Ectodermal cell (in vitro differentiated cells): Measurements from ENCODE around the gene ST7L. TPM values are rescaled to one million over a fixed set of nuclear protein-coding genes. Genes with fewer than 3 reads are reported as not detected.
"Not testable (repeated sequence)": the region's sequence is repeated elsewhere in the genome, so short reads cannot be mapped to it uniquely, and the experiment has no call there.

Experiments
- H3K27ac ChIP-seq: 2 replicates; pipeline ENCODE4 v1.7.0; 2013; ENCODE audit warnings: mild to moderate bottlenecking, low read depth, low read length; ENCODE audit not compliant: insufficient read depth, poor library complexity, severe bottlenecking
- H3K27me3 ChIP-seq: 2 replicates; pipeline ENCODE4 v1.7.0; 2013; ENCODE audit warnings: mild to moderate bottlenecking, low read length; ENCODE audit not compliant: insufficient read depth, control insufficient read depth, poor library complexity, severe bottlenecking
- H3K36me3 ChIP-seq: one replicate; pipeline ENCODE4 v1.7.0; 2013; ENCODE audit warnings: low read length; ENCODE audit not compliant: control insufficient read depth, insufficient read depth
- H3K4me1 ChIP-seq: one replicate; pipeline ENCODE4 v1.7.0; 2013; ENCODE audit warnings: low read length; ENCODE audit not compliant: control insufficient read depth, insufficient read depth
- H3K4me3 ChIP-seq: 2 replicates; pipeline ENCODE4 v1.7.0; 2013; ENCODE audit warnings: low read depth, low read length, control low read depth; ENCODE audit not compliant: insufficient read depth
- H3K9me3 ChIP-seq: 2 replicates; pipeline ENCODE4 v1.7.0; 2013; ENCODE audit warnings: mild to moderate bottlenecking, low read length, moderate library complexity; ENCODE audit not compliant: control insufficient read depth
- WGBS, 2 experiments: methylation state at CpG; one replicate each; pipeline ENCODE4 v1.1.7; 2013; ENCODE audit warnings: missing lambda C conversion rate in 2 of 2; 5-methylcytosine and 5-hydroxymethylcytosine counted together
- polyA plus RNA-seq, 4 experiments: library from polyadenylated mRNA; stranded (reverse); fragments of 50-300 nt; gene quantifications; one replicate each; pipeline ENCODE4 v1.2.3, GENCODE V29; 2013

Gene ST7L
- polyA plus RNA-seq (2013, experiment 1 of 4), result 19.3 TPM
- polyA plus RNA-seq (2013, experiment 2 of 4), result 26.8 TPM
- 21.6 TPM for polyA plus RNA-seq (2013, experiment 3 of 4)
- polyA plus RNA-seq (2013, experiment 4 of 4), result 22.4 TPM

GRCh38 chr1:112618721-112619517, at the start of gene ST7L:
TSS of gene ST7L (minus strand) at chr1:112619141. CDS start at chr1:112619113, 28 bp downstream.
- Histone ChIP-seq H3K27me3 (no peaks in the 10 kb centered on the region), H3K36me3 (no peaks in the 10 kb centered on the region), H3K4me1 (no peaks in the 10 kb centered on the region), H3K4me3 (peak within 1 kb of the TSS; percentile 83), H3K9me3 (no peaks in the 10 kb centered on the region), H3K27ac (peak within 1 kb of the TSS; percentile 94)
- 0% methylated on average over 48 of the region's 48 CpGs for WGBS, 2 experiments

GRCh38 chr1:112666946-112667345, 48.0 kb upstream of the ST7L start:
- peaks cover 48% of the 10 kb centered on the region for H3K36me3 ChIP-seq
- no peaks in the 10 kb centered on the region for H3K9me3 ChIP-seq
- no peak overlapping the region for H3K27ac ChIP-seq
- 95 to 97% methylated on average over 2 of the region's 2 CpGs for WGBS, 2 experiments
- H3K4me1 ChIP-seq, result no peaks in the 10 kb centered on the region
- H3K4me3 ChIP-seq, result no peak overlapping the region
- no peaks in the 10 kb centered on the region for H3K27me3 ChIP-seq

- no peaks in the 10 kb centered on the region for H3K27me3 ChIP-seq
- no peak overlapping the region for H3K27ac ChIP-seq
- H3K4me1 ChIP-seq, result no peaks in the 10 kb centered on the region
- WGBS, 2 experiments, result 94 to 95% methylated on average over 3 of the region's 3 CpGs
- H3K4me3 ChIP-seq, result no peak overlapping the region
- peaks cover 54% of the 10 kb centered on the region for H3K36me3 ChIP-seq
- H3K9me3 ChIP-seq, result no peaks in the 10 kb centered on the region
These were observed 46.9 kb upstream of the ST7L start for GRCh38 chr1:112665857-112666256.

- Histone ChIP-seq H3K36me3 (peaks cover 23% of the 10 kb centered on the region), H3K27ac (no peak overlapping the region), H3K4me1 (no peaks in the 10 kb centered on the region), H3K27me3 (no peaks in the 10 kb centered on the region), H3K4me3 (no peak overlapping the region), H3K9me3 (no peaks in the 10 kb centered on the region)
- whole genome bisulfite sequencing, 2 experiments, result 100% methylated on average over 1 of the region's 1 CpG
These were observed 32.3 kb upstream of the ST7L start for GRCh38 chr1:112651205-112651604.

- 94 to 95% methylated on average over 4 of the region's 4 CpGs for WGBS, 2 experiments
- no peak overlapping the region for H3K4me3 ChIP-seq
These were observed 27.3 kb upstream of the ST7L start for GRCh38 chr1:112646225-112646624.

GRCh38 chr1:112643080-112643479, 24.1 kb upstream of the ST7L start:
- Histone ChIP-seq H3K27me3 (no peaks in the 10 kb centered on the region), H3K4me3 (no peak overlapping the region), H3K4me1 (no peaks in the 10 kb centered on the region), H3K9me3 (no peaks in the 10 kb centered on the region), H3K27ac (no peak overlapping the region), H3K36me3 (peaks cover 7% of the 10 kb centered on the region)
- 92 to 100% methylated on average over 1 to 2 of the region's 2 CpGs for WGBS, 2 experiments

More at GRCh38 chr1:112646225-112646624, 27.3 kb upstream of the ST7L start:
- H3K4me1 ChIP-seq, result no peaks in the 10 kb centered on the region
- H3K27me3 ChIP-seq, result no peaks in the 10 kb centered on the region
- H3K9me3 ChIP-seq, result no peaks in the 10 kb centered on the region
- peaks cover 23% of the 10 kb centered on the region for H3K36me3 ChIP-seq
- H3K27ac ChIP-seq, result no peak overlapping the region

- WGBS, 2 experiments, result 94% methylated on average over 23 of the region's 23 CpGs
- not testable (repeated sequence) for H3K4me3 ChIP-seq, H3K36me3 ChIP-seq, H3K4me1 ChIP-seq, H3K27ac ChIP-seq, H3K9me3 ChIP-seq, H3K27me3 ChIP-seq
These were observed 21.5 kb upstream of the ST7L start for GRCh38 chr1:112640437-112640836.

- H3K4me1 ChIP-seq, result no peaks in the 10 kb centered on the region
- 78 to 95% methylated on average over 1 of the region's 1 CpG for WGBS, 2 experiments
- H3K27me3 ChIP-seq, result no peaks in the 10 kb centered on the region
- H3K27ac ChIP-seq, result no peak overlapping the region
- no peak overlapping the region for H3K4me3 ChIP-seq
- no peaks in the 10 kb centered on the region for H3K9me3 ChIP-seq
- H3K36me3 ChIP-seq, result no peaks in the 10 kb centered on the region
These were observed 19.1 kb upstream of the ST7L start for GRCh38 chr1:112638110-112638428.

- no peaks in the 10 kb centered on the region for H3K27me3 ChIP-seq
- 91 to 95% methylated on average over 4 of the region's 4 CpGs for WGBS, 2 experiments
- H3K36me3 ChIP-seq, result no peaks in the 10 kb centered on the region
- H3K4me3 ChIP-seq, result no peak overlapping the region
- no peaks in the 10 kb centered on the region for H3K4me1 ChIP-seq
- H3K9me3 ChIP-seq, result no peaks in the 10 kb centered on the region
- H3K27ac ChIP-seq, result no peak overlapping the region
These were observed 18.5 kb upstream of the ST7L start for GRCh38 chr1:112637254-112638109.

- Histone ChIP-seq H3K9me3 (no peaks in the 10 kb centered on the region), H3K27ac (no peak overlapping the region), H3K27me3 (no peaks in the 10 kb centered on the region), H3K4me3 (no peak overlapping the region), H3K36me3 (no peaks in the 10 kb centered on the region), H3K4me1 (no peaks in the 10 kb centered on the region)
These were observed 17.8 kb upstream of the ST7L start for GRCh38 chr1:112636597-112637253.
